MCF 10A (cell line): ENCODE results near the gene ACTMAP. TPM values are rescaled to one million over a fixed set of nuclear protein-coding genes. Genes with fewer than 3 reads are reported as not detected.

Experiments used
- BruUV-seq: library from RNA; stranded (reverse); fragments of 400-500 nt; replicated peaks from 2 replicates; lab custom pipeline; 2021; lab: Mats Ljungman, UMichigan
- CTCF ChIA-PET: fragments of 300-600 bp; sonication (Branson Sonifier 250); formaldehyde crosslinking; extraction: SDS; loops from one replicate; lab custom pipeline; 2021; ENCODE audit warnings: antibody characterized with exemption, inconsistent platforms; lab: Yijun Ruan, JAX
- POLR2A ChIA-PET: fragments of 300-600, 350-650 bp; sonication (Branson Sonifier 250); formaldehyde crosslinking; extraction: SDS; loops from one replicate; lab custom pipeline; 2020; ENCODE audit warnings: antibody characterized with exemption, inconsistent platforms; lab: Yijun Ruan, JAX
- DNase-seq: peaks from one replicate; pipeline ENCODE4 v3.0.0-alpha.2; 2018; ENCODE audit not compliant: unreplicated experiment
- H3K27ac Mint-ChIP-seq: one replicate; pipeline ENCODE4 v1.8.0; 2022; ENCODE audit warnings: mild to moderate bottlenecking, low read depth, mixed read lengths; ENCODE audit not compliant: unreplicated experiment
- H3K27me3 Mint-ChIP-seq: one replicate; pipeline ENCODE4 v1.8.0; 2022; ENCODE audit warnings: mixed read lengths; ENCODE audit not compliant: insufficient read depth, unreplicated experiment
- H3K36me3 Mint-ChIP-seq: one replicate; pipeline ENCODE4 v1.8.0; 2022; ENCODE audit warnings: mild to moderate bottlenecking, moderate library complexity, mixed read lengths; ENCODE audit not compliant: insufficient read depth, unreplicated experiment
- H3K4me1 Mint-ChIP-seq: one replicate; pipeline ENCODE4 v1.8.0; 2022; ENCODE audit warnings: mixed read lengths; ENCODE audit not compliant: insufficient read depth, unreplicated experiment
- H3K4me3 Mint-ChIP-seq: one replicate; pipeline ENCODE4 v1.8.0; 2022; ENCODE audit warnings: mild to moderate bottlenecking, moderate library complexity, mixed read lengths; ENCODE audit not compliant: unreplicated experiment
- H3K9me3 Mint-ChIP-seq: one replicate; pipeline ENCODE4 v1.8.0; 2022; ENCODE audit warnings: mixed read lengths; ENCODE audit not compliant: unreplicated experiment
- intact Hi-C: fragments of 100-400 bp; cut with micrococcal nuclease; formaldehyde crosslinking; loops from 2 replicates; pipeline ENCODE4 v1.14.1; 2022
- total RNA-seq: library from RNA; stranded (reverse); gene quantifications from 2 replicates; pipeline ENCODE4 v1.2.3, GENCODE V29; 2022
- TF ChIP-seq, protein P1 (sequence below): fragments of 200-600 bp; IDR thresholded peaks from one replicate; pipeline ENCODE4 v1.8.0; 2022; ENCODE audit warnings: antibody characterized with exemption, mild to moderate bottlenecking; ENCODE audit not compliant: unreplicated experiment

ACTMAP gene
- total RNA-seq, 1 experiment from 2014 or later: 19.3 TPM

DNA sequence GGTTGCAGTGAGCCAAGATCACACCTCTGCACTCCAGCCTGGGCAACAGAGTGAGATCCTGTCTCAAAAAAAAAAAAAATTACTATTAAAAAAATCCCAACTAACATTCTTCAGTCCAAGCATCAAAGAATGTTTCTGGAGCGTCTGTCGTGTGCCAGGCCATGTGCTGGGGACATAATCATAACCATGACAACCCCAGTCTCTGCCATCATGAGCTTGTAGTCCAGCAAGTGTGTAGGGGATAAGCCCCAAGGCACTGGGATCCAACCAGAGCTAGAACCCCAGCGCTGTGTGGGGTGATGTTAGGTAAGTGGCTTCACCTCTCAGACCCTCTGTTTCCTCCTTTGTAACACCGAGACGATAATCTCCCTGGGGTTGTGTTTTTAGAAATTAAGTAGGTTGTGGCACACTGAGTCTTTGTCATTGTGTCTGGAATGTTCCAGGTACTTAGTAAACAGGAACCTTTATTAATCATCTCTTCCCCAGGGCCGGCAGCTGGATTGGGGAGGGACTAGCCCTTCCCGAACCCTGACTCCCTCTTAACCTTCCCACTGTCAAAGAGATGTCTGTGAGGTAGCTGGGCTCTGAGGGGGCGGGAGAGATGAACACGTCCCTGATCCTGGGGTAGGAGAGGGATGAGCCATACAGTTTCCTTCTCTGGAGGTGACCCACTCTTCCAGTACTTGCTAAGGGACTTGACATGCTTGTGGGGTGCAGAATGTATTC is 28.2 kb downstream of the ACTMAP start:
- Mint-ChIP-seq H3K4me1 (peaks cover 33% of the 10 kb centered on the region), H3K36me3 (peaks cover 78% of the 10 kb centered on the region), H3K27ac (peak overlapping the region; percentile 95), H3K4me3 (peak overlapping the region; percentile 92), H3K27me3 (no peaks in the 10 kb centered on the region), H3K9me3 (no peaks in the 10 kb centered on the region)
- ChIA-PET POLR2A (interaction anchor here (0.6 to 5.3 kb wide), 20 partner anchors 11 to 542 kb away, joined by 3 to 76 read pairs (median 4); partner anchors contain the start of genes ACTMAP, NUMBL, RAB4B and SNRPA), CTCF (interaction anchor here (0.6 to 1.6 kb wide), 7 partner anchors 11 to 440 kb away, joined by 3 to 7 read pairs (median 4); partner anchors contain the start of genes ACTMAP and SNRPA)
- intact Hi-C loops: no loop called here
- BruUV-seq: TSS peak; percentile 41
- peak; percentile 57 for DNase-seq
- TF ChIP-seq, protein P1, sequence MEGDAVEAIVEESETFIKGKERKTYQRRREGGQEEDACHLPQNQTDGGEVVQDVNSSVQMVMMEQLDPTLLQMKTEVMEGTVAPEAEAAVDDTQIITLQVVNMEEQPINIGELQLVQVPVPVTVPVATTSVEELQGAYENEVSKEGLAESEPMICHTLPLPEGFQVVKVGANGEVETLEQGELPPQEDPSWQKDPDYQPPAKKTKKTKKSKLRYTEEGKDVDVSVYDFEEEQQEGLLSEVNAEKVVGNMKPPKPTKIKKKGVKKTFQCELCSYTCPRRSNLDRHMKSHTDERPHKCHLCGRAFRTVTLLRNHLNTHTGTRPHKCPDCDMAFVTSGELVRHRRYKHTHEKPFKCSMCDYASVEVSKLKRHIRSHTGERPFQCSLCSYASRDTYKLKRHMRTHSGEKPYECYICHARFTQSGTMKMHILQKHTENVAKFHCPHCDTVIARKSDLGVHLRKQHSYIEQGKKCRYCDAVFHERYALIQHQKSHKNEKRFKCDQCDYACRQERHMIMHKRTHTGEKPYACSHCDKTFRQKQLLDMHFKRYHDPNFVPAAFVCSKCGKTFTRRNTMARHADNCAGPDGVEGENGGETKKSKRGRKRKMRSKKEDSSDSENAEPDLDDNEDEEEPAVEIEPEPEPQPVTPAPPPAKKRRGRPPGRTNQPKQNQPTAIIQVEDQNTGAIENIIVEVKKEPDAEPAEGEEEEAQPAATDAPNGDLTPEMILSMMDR: no peak

- Mint-ChIP-seq H3K27me3 (no peaks in the 10 kb centered on the region), H3K9me3 (no peaks in the 10 kb centered on the region), H3K36me3 (peaks cover 68% of the 10 kb centered on the region), H3K27ac (peak overlapping the region; percentile 95), H3K4me1 (peaks cover 33% of the 10 kb centered on the region), H3K4me3 (peak overlapping the region; percentile 92)
- CTCF ChIA-PET: interaction anchor here (1.0 to 1.1 kb wide), 3 partner anchors 15 to 61 kb away, joined by 3 read pairs; no protein-coding TSS in a partner anchor
- TF ChIP-seq, protein P1: no peak
- BruUV-seq: TSS peak; percentile 3
- intact Hi-C loops: no loop called here
- POLR2A ChIA-PET: interaction anchor here (0.6 to 5.3 kb wide), 21 partner anchors 15 to 1329 kb away, joined by 3 to 76 read pairs (median 5); partner anchors contain the start of genes ACTMAP, EGLN2, NUMBL and RAB4B
- no peak for DNase-seq
Observed at GRCh38 chr19:40721140-40721486, 29.2 kb downstream of the ACTMAP start.

DNA sequence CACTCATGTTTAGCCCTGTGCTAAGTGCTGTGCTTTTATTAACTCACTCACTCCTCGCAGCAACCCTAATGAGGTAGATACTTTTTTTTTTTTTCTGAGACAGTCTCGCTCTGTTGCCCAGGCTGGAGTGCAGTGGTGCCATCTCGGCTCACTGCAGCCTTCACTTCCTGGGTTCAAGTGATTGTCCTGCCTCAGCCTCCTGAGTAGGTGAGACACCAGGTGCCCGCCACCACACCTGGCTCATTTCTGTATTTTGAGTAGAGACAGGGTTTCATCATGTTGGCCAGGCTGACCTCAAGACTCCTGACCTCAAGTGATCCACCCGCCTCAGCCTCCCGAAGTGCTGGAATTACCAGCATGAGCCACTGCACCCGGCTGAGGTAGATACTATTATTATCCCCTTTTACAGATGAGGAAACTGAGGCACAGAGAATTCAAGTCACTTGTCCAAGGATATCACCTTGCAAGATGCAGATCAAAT is 30.8 kb downstream of the ACTMAP start:
- H3K27ac Mint-ChIP-seq: peak overlapping the region; percentile 95
- intact Hi-C loops: no loop called here
- no TSS peak for BruUV-seq
- H3K36me3 Mint-ChIP-seq: peaks cover 62% of the 10 kb centered on the region
- no peaks in the 10 kb centered on the region for H3K9me3 Mint-ChIP-seq
- peak; percentile 45 for DNase-seq
- ChIA-PET CTCF (interaction anchor here (0.6 to 0.9 kb wide), 3 partner anchors 35 to 414 kb away, joined by 4 read pairs; no protein-coding TSS in a partner anchor), POLR2A (interaction anchor here (0.6 to 3.7 kb wide), 15 partner anchors 8 to 840 kb away, joined by 3 to 43 read pairs (median 5); partner anchors contain the start of genes ACTMAP, EGLN2, NUMBL and RAB4B)
- TF ChIP-seq, protein P1: no peak
- peak overlapping the region; percentile 92 for H3K4me3 Mint-ChIP-seq
- peaks cover 46% of the 10 kb centered on the region for H3K4me1 Mint-ChIP-seq
- no peaks in the 10 kb centered on the region for H3K27me3 Mint-ChIP-seq
